Fibroblast of pulmonary artery (primary cell): ENCODE data around the gene AOPEP.

Experiments
- DNase-seq: peaks from one replicate; pipeline ENCODE4 v3.0.0-alpha.2; 2010; ENCODE audit warnings: low read depth
- H3K4me3 ChIP-seq: replicated peaks from 2 replicates; pipeline ENCODE4 v1.5.1; 2011; ENCODE audit warnings: low read depth, mild to moderate bottlenecking, control low read depth, low read length, moderate library complexity
- TF ChIP-seq, protein P1 (sequence below): IDR thresholded peaks from 2 replicates; pipeline ENCODE4 v1.5.1; 2011; ENCODE audit warnings: mild to moderate bottlenecking, control low read depth, low read length, inconsistent platforms; ENCODE audit errors: missing control alignments

The AOPEP gene

DNA sequence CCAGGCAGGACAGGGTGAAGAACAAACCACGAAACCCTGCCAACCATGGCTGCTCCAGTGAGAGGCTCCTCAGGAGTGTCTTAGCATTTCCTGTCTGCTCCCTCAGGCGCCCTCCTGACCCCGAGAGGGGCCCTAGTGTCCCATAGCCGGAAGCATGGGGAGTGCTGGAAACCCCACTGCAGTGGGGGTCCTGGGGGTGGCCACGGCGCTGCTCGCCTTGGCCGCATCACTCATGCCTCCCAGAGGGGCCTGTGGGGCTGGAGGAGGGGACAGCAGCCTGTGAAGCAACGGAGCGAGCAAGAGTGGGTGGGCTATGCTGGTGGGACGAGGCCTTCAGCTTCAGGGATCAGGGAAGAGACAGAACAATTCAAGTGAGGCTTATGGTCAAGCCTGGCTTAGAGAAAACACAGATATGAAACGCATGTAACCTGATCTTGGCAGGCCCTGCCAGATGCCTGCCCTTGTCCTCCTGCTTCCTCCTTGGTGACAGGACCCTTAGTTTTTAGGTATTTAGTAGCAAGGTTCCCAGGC lies 372.0 kb downstream of the AOPEP start:
- H3K4me3 ChIP-seq: no peak overlapping the region
- TF ChIP-seq, protein P1, sequence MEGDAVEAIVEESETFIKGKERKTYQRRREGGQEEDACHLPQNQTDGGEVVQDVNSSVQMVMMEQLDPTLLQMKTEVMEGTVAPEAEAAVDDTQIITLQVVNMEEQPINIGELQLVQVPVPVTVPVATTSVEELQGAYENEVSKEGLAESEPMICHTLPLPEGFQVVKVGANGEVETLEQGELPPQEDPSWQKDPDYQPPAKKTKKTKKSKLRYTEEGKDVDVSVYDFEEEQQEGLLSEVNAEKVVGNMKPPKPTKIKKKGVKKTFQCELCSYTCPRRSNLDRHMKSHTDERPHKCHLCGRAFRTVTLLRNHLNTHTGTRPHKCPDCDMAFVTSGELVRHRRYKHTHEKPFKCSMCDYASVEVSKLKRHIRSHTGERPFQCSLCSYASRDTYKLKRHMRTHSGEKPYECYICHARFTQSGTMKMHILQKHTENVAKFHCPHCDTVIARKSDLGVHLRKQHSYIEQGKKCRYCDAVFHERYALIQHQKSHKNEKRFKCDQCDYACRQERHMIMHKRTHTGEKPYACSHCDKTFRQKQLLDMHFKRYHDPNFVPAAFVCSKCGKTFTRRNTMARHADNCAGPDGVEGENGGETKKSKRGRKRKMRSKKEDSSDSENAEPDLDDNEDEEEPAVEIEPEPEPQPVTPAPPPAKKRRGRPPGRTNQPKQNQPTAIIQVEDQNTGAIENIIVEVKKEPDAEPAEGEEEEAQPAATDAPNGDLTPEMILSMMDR: no peak
- DNase-seq: no peak

DNA sequence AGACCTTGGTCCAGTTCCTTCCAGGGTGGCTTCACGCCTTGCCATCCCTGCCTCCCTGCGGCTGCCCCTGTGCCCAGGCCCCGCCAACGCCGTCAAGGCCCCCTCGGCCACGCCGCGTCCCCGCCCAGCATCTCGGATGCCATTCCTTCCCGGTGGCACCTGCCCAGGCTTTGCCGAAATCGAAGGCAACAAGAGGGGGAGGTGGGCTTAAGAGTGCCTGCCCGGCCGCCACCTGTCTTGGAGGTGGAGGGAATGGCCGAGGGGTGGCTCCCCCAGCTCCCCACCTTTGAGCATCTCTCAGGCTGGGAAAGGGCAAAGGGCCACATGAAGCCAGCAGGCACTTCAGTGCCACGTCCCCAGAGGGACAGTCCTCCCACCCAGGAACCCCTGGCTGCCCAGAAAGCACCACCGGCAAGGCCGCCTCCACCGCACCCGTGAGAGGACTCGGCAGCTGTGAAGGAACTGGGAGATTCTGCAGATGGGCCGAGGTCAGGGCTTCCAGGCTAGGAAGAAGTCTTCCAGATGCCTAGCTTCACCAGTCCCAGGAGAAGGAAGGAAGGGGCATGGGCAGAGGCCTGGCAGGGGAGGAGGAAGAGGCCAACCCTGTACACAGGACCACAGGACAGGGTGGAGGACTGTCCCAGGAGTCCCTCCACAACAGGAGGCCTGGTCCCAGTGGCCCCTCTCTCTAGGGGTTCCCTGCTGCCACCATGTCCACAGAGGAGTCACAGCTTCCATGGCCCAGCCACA lies 373.0 kb downstream of the AOPEP start:
- TF ChIP-seq, protein P1: no peak
- no peak overlapping the region for H3K4me3 ChIP-seq
- DNase-seq: no peak

DNA sequence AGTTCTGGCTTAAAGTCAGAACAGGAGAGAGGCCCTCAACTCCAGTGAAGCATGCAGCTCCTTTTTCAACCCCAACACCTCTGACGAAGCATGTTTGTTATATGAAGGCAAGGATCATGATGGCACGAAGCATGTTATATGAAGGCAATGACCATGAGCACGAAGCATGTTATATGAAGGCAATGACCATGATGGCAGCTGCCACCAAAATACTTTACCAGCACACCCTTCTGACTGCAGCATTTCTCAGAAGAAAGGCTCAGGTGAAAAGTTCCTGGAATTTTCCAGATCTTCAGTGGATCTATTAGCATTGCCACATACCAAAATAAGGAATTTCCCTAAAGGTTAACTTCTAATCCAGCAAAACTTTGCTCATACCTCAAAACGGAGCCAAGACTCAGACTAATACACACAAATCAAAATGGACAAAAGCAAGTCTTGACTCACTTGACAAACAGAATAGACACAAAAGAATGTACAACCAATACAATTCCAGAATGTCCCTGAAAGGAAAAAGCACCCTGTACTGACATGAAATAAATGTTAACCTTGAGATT lies 373.6 kb downstream of the AOPEP start:
- H3K4me3 ChIP-seq: no peak overlapping the region
- TF ChIP-seq, protein P1: no peak
- DNase-seq: no peak

DNA sequence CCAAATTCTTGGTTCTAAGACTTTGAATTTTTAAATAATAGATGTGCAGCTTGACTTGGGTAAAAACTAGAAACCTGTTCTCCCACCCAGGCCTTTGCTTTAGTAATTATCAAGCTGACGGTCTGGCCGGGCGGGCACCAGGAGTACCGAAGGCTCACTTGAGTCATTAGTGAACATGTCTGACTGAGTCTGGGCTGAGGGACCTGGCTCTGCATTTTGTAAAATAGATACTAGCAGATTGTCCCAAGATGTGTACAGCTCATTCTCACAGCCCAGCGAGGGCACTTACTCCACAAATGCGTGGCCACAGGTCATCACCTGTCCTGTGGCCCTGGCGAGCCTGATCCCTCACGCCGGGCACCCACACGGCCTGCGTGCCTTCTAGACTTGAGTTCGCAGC lies 374.8 kb downstream of the AOPEP start:
- no peak overlapping the region for H3K4me3 ChIP-seq
- TF ChIP-seq, protein P1: no peak
- DNase-seq: no peak

DNA sequence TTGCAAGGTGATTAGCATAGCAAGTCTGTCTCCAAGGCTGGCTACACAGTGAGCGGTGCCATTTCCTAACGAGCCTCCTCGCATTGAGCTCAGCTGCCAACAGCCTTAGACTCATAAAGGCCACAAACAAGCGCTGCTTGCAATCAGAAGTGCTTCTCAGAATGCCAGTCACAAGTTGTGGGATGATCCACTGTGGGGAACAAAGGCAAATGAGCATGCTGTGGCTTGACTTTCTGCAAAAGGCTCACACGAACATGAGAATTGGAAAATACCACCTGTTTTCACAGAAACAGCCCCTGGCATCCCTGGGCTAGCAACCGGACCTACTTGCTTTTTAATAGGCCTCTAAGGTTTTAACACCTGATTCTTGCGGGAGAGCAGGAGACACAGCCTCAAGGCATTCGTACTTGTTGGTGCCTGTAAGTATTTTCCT lies 375.5 kb downstream of the AOPEP start:
- H3K4me3 ChIP-seq: no peak overlapping the region
- TF ChIP-seq, protein P1: no peak
- DNase-seq: no peak

DNA sequence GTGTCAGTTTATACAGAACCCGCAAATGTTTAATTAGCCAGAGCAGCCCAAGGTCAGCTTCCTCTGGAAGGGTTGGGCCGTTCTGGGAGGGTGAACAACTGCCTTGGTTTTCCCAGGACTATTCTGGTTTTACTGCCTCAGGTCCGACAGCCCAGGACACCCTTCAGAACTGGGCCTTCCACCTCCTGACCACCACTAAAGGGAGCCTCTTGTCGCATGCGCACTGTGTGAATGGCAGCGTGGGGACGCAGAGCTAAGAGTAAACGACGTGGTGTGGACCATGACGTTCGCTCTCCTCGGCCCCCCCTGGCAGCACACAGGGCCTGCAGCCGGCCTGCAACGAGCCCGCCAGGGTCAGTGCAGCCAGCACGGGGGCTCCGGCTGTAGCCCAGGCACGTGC lies 376.1 kb downstream of the AOPEP start:
- H3K4me3 ChIP-seq: no peak overlapping the region
- TF ChIP-seq, protein P1: no peak

DNA sequence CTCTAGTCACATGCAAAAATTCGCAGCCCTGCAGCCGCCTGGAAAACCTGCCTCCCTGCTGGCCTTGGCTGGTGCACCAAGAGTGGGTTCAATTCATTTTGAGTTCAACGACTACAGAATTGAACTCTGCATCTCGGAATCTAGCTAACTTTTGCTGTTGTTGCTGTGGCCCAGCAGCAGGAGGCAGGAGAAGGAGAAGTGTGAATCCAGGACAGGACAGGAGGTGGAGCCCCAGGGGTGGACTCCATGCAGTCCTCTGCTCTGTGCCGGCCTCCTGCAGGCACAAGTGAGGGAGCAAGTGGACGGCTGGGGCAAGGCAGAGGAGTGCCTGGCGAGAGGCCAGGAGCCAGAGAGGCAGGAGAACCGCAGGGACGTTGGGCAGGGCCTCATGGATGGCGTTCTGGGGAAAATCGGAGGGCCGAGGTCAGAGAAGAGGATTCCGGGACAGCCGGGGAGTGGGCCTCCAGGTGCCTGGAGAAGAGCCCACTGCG lies 376.8 kb downstream of the AOPEP start:
- DNase-seq: no peak
- TF ChIP-seq, protein P1: peak; percentile 8
- H3K4me3 ChIP-seq: no peak overlapping the region

More for the DNA sequence above, 376.1 kb downstream of the AOPEP start:
- DNase-seq: no peak
